NCI-H2196 (cell line): ENCODE data around the gene MMP25.

Experiments
- DNase-seq: peaks from one replicate; lab custom pipeline; 2025; ENCODE audit not compliant: unreplicated experiment; lab: John Stamatoyannopoulos, UW

Gene MMP25

GRCh38 chr16:3045758-3046640 is at the start of gene MMP25:
MMP25 (plus strand) TSS chr16:3046561; CDS start chr16:3046918, 357 bp downstream.
- no peak for DNase-seq

- no peak for DNase-seq
Measured at GRCh38 chr16:2999929-3000328, 46.4 kb upstream of the MMP25 start.

GRCh38 chr16:3000540-3000939 is 45.8 kb upstream of the MMP25 start:
- DNase-seq, result no peak

- no peak for DNase-seq
Measured at GRCh38 chr16:3001316-3001715, 45.0 kb upstream of the MMP25 start.

- peak; percentile 98 for DNase-seq
Measured at GRCh38 chr16:3003582-3004270, 42.6 kb upstream of the MMP25 start.

GRCh38 chr16:3004319-3004718 is 42.0 kb upstream of the MMP25 start:
- DNase-seq, result peak; percentile 68

GRCh38 chr16:3004781-3005284 is 41.5 kb upstream of the MMP25 start:
- peak; percentile 50 for DNase-seq

GRCh38 chr16:3007059-3007956 is 39.1 kb upstream of the MMP25 start:
- DNase-seq, result no peak

- no peak for DNase-seq
Measured at GRCh38 chr16:3007957-3008689, 38.2 kb upstream of the MMP25 start.

- no peak for DNase-seq
Measured at GRCh38 chr16:3008690-3009037, 37.7 kb upstream of the MMP25 start.

- peak; percentile 43 for DNase-seq
Measured at GRCh38 chr16:3009568-3010390, 36.6 kb upstream of the MMP25 start.

GRCh38 chr16:3010510-3010909 is 35.9 kb upstream of the MMP25 start:
- no peak for DNase-seq

GRCh38 chr16:3012246-3012645 is 34.1 kb upstream of the MMP25 start:
- peak; percentile 83 for DNase-seq

GRCh38 chr16:3012828-3013420 is 33.4 kb upstream of the MMP25 start, which contains the start of gene CLDN9:
CLDN9 (plus strand) TSS chr16:3012923; CDS start chr16:3013363, 440 bp downstream.
- DNase-seq, result peak; percentile 51

- no peak for DNase-seq
Measured at GRCh38 chr16:3013491-3013951, 32.8 kb upstream of the MMP25 start.

GRCh38 chr16:3013998-3014690 is 32.2 kb upstream of the MMP25 start:
- DNase-seq, result no peak

- no peak for DNase-seq
Measured at GRCh38 chr16:3014971-3015370, 31.4 kb upstream of the MMP25 start.

GRCh38 chr16:3015865-3016521 is 30.4 kb upstream of the MMP25 start:
- DNase-seq, result no peak
